SK-N-SH (cell line): ENCODE data around the gene CHCHD3. TPM values are rescaled to one million over a fixed set of nuclear protein-coding genes. Genes with fewer than 3 reads are reported as not detected.

Experiments used
- CTCF ChIA-PET: fragments of 300-600, 350-600 bp; formaldehyde crosslinking; extraction: SDS; loops from one replicate; lab custom pipeline; 2021; lab: Yijun Ruan, JAX
- POLR2A ChIA-PET: fragments of 350-600 bp; sonication (Branson Sonifier 250); formaldehyde crosslinking; extraction: SDS; loops from one replicate; lab custom pipeline; 2020; ENCODE audit warnings: antibody characterized with exemption, inconsistent platforms; lab: Yijun Ruan, JAX
- DNase-seq: peaks from one replicate; pipeline ENCODE4 v3.0.0; 2012
- H2AFZ ChIP-seq: fragments of 200-600 bp; sonication (generic); 2 replicates; pipeline ENCODE4 v1.8.1; 2016; ENCODE audit warnings: antibody characterized with exemption, mild to moderate bottlenecking, low read depth
- H3F3A ChIP-seq: fragments of 200-600 bp; sonication (generic); replicated peaks from 2 replicates; pipeline ENCODE3; 2016; ENCODE audit warnings: antibody characterized with exemption, mild to moderate bottlenecking; ENCODE audit not compliant: insufficient read depth
- H3K27ac ChIP-seq, 2 experiments: fragments of 200-500 bp in 1 of 2; fragments of 200-600 bp in 1 of 2; sonication (Bioruptor generic) in 1 of 2; sonication (generic), shearing (Covaris generic) in 1 of 2; 2 replicates each; pipeline versions ENCODE4 v1.5.1 to v1.6.1; 2014 to 2016; ENCODE audit warnings: low read depth in 2 of 2, inconsistent platforms in 1 of 2, low read length in 1 of 2, mild to moderate bottlenecking in 1 of 2, mixed read lengths in 1 of 2
- H3K27me3 ChIP-seq: fragments of 200-600 bp; sonication (generic), shearing (Covaris generic); 2 replicates; pipeline ENCODE4 v1.6.1; 2016; ENCODE audit warnings: mixed run types; ENCODE audit not compliant: insufficient read depth
- H3K36me3 ChIP-seq, 2 experiments: fragments of 200-500 bp in 1 of 2; fragments of 200-600 bp in 1 of 2; sonication (Bioruptor generic) in 1 of 2; sonication (generic) in 1 of 2; replicated peaks in 1 of 2; 2 replicates each; pipeline versions ENCODE3 to v1.5.1; 2014 to 2016; ENCODE audit warnings: low read length in 1 of 2, mild to moderate bottlenecking in 1 of 2; ENCODE audit not compliant: insufficient read depth in 2 of 2, control insufficient read depth in 1 of 2
- H3K4me1 ChIP-seq, 2 experiments: fragments of 200-500 bp in 1 of 2; fragments of 200-600 bp in 1 of 2; sonication (Bioruptor generic) in 1 of 2; sonication (generic), shearing (Covaris generic) in 1 of 2; 2 replicates each; pipeline versions ENCODE4 v1.5.1 to v1.6.1; 2014 to 2016; ENCODE audit warnings: low read depth in 1 of 2, low read length in 1 of 2, mixed run types in 1 of 2; ENCODE audit not compliant: insufficient read depth in 2 of 2, control insufficient read depth in 1 of 2
- H3K4me2 ChIP-seq: fragments of 200-600 bp; sonication (generic), shearing (Covaris generic); 2 replicates; pipeline ENCODE4 v1.6.1; 2017; ENCODE audit warnings: mixed run types
- H3K4me3 ChIP-seq, 2 experiments: fragments of 200-500 bp in 1 of 2; fragments of 200-600 bp in 1 of 2; sonication (Bioruptor generic) in 1 of 2; sonication (generic), shearing (Covaris generic) in 1 of 2; 2 replicates each; pipeline versions ENCODE4 v1.5.1 to v1.8.1; 2014 to 2016; ENCODE audit warnings: low read depth in 2 of 2, inconsistent platforms in 1 of 2, low read length in 1 of 2, mild to moderate bottlenecking in 1 of 2, mixed read lengths in 1 of 2, moderate library complexity in 1 of 2
- H3K79me2 ChIP-seq: fragments of 200-600 bp; sonication (generic); 2 replicates; pipeline ENCODE4 v1.8.1; 2017; ENCODE audit warnings: mild to moderate bottlenecking; ENCODE audit not compliant: insufficient read depth
- H3K9ac ChIP-seq: fragments of 200-600 bp; sonication (generic); 2 replicates; pipeline ENCODE4 v1.6.1; 2017; ENCODE audit warnings: mixed run types
- H3K9me2 ChIP-seq: fragments of 200-600 bp; sonication (generic); 2 replicates; pipeline ENCODE4 v1.6.1; 2017; ENCODE audit warnings: mixed run types
- H3K9me3 ChIP-seq: fragments of 200-600 bp; sonication (generic); 2 replicates; pipeline ENCODE4 v1.6.1; 2017; ENCODE audit warnings: mixed run types, mild to moderate bottlenecking, moderate library complexity
- H4K20me1 ChIP-seq: fragments of 200-600 bp; sonication (generic); 2 replicates; pipeline ENCODE4 v1.6.1; 2017; ENCODE audit warnings: mild to moderate bottlenecking, mixed run types; ENCODE audit not compliant: insufficient read depth
- EP300 ChIP-seq, 2 experiments: IDR thresholded peaks; 2 replicates each; pipeline versions ENCODE4 v1.4.0 to v1.6.1; 2012; ENCODE audit warnings: borderline replicate concordance in 1 of 2, low read depth in 1 of 2, low read length in 1 of 2
- EZH2phosphoT487 ChIP-seq: fragments of 200-600 bp; sonication (generic); IDR thresholded peaks from 2 replicates; pipeline ENCODE4 v1.6.1; 2017; ENCODE audit warnings: low read depth, mixed run types, mild to moderate bottlenecking, antibody characterized with exemption, moderate library complexity, borderline replicate concordance
- MAX ChIP-seq: IDR thresholded peaks from 2 replicates; pipeline ENCODE4 v1.4.0; 2012; ENCODE audit warnings: low read depth
- MXI1 ChIP-seq: IDR thresholded peaks from 2 replicates; pipeline ENCODE4 v1.6.1; 2012; ENCODE audit warnings: mild to moderate bottlenecking, low read depth, low read length, improper control_type of control experiment
- RAD21 ChIP-seq: IDR thresholded peaks from 2 replicates; pipeline ENCODE4 v1.6.1; 2012; ENCODE audit warnings: mild to moderate bottlenecking, low read length
- RCOR1 ChIP-seq: fragments of 150-350 bp; IDR thresholded peaks from 2 replicates; pipeline ENCODE4 v1.6.1; 2017; ENCODE audit warnings: antibody characterized with exemption, low read length
- REST ChIP-seq: IDR thresholded peaks from 2 replicates; pipeline ENCODE4 v1.6.1; 2012; ENCODE audit warnings: mild to moderate bottlenecking, low read depth, low read length, moderate library complexity
- RFX5 ChIP-seq: IDR thresholded peaks from 2 replicates; pipeline ENCODE4 v1.6.1; 2012; ENCODE audit warnings: mild to moderate bottlenecking, improper control_type of control experiment, low read length
- SMC3 ChIP-seq: IDR thresholded peaks from 2 replicates; pipeline ENCODE4 v1.6.1; 2012; ENCODE audit warnings: low read depth, low read length, improper control_type of control experiment
- TCF12 ChIP-seq: IDR thresholded peaks from 2 replicates; pipeline ENCODE4 v1.4.0; 2012
- TEAD4 ChIP-seq: IDR thresholded peaks from 2 replicates; pipeline ENCODE4 v1.4.0; 2012; ENCODE audit warnings: mild to moderate bottlenecking, borderline replicate concordance; ENCODE audit not compliant: insufficient read depth
- USF1 ChIP-seq: IDR thresholded peaks from 2 replicates; pipeline ENCODE4 v1.4.0; 2012; ENCODE audit warnings: low read depth, borderline replicate concordance
- USF2 ChIP-seq: fragments of 150-350 bp; IDR thresholded peaks from 2 replicates; pipeline ENCODE4 v1.6.1; 2017; ENCODE audit warnings: antibody characterized with exemption, low read length, low read depth, borderline replicate concordance
- YY1 ChIP-seq: IDR thresholded peaks from 2 replicates; pipeline ENCODE4 v1.4.0; 2012; ENCODE audit warnings: low read depth, mild to moderate bottlenecking
- WGBS: methylation state at CpG from one replicate; pipeline ENCODE4 v1.1.6; 2017; ENCODE audit warnings: low lambda C conversion rate; 5-methylcytosine and 5-hydroxymethylcytosine counted together
- polyA plus RNA-seq, 3 experiments: library from polyadenylated mRNA; depleted of rRNA; stranded (reverse); fragments of >200 nt; gene quantifications; 2 replicates each; pipeline ENCODE4 v1.2.3, GENCODE V29; 2012
- TF ChIP-seq, protein P1 (sequence below): fragments of 200-600 bp; sonication (generic); IDR thresholded peaks from 2 replicates; pipeline ENCODE4 v1.6.1; 2017; ENCODE audit warnings: antibody characterized with exemption, mild to moderate bottlenecking, moderate library complexity
- TF ChIP-seq, protein P2 (sequence below): IDR thresholded peaks from 2 replicates; pipeline ENCODE4; 2012

The CHCHD3 gene
- polyA plus RNA-seq, 1 of the 3 experiments (the other 2 are of a cell fraction): 97.1 TPM

GRCh38 chr7:132993377-132994013, 88.4 kb downstream of the CHCHD3 start:
- Histone ChIP-seq H3K36me3 (peaks cover 0 to 3% of the 10 kb centered on the region in 2 experiments), H3K4me3 (no peak overlapping the region), H3K9ac (no peak overlapping the region), H4K20me1 (peaks cover 10% of the 10 kb centered on the region; the same call in 1 of the 2 replicates), H3K9me2 (no peaks in the 10 kb centered on the region; the same call in 1 of the 2 replicates), H3K27me3 (no peaks in the 10 kb centered on the region), H3K4me1 (peaks cover 0 to 18% of the 10 kb centered on the region in 2 experiments; a peak in 3 of 4 replicates), H3K27ac (no peak overlapping the region), H3F3A (no peaks in the 10 kb centered on the region), H3K4me2 (no peak overlapping the region), H3K9me3 (no peaks in the 10 kb centered on the region), H3K79me2 (peaks cover 87% of the 10 kb centered on the region), H2AFZ (no peak overlapping the region)
- CTCF ChIA-PET: interaction anchor here (1.2 to 1.9 kb wide), 3 partner anchors 12 to 57 kb away, joined by 3 to 5 read pairs (median 4); no protein-coding TSS in a partner anchor
- 92% methylated on average over 5 of the region's 5 CpGs for WGBS
- TF ChIP-seq MAX (no peak), EZH2phosphoT487 (no peak), YY1 (no peak), RCOR1 (no peak), USF2 (no peak), REST (no peak), SMC3 (no peak), RFX5 (no peak), MXI1 (no peak), RAD21 (no peak), USF1 (no peak), TCF12 (no peak), EP300 (IDR thresholded peaks at IDR 0.05; ENCODE audit: borderline replicate concordance in 1 of 2, low read depth in 1 of 2, low read length in 1 of 2) (no peak), TEAD4 (no peak)
- TF ChIP-seq, protein P1, sequence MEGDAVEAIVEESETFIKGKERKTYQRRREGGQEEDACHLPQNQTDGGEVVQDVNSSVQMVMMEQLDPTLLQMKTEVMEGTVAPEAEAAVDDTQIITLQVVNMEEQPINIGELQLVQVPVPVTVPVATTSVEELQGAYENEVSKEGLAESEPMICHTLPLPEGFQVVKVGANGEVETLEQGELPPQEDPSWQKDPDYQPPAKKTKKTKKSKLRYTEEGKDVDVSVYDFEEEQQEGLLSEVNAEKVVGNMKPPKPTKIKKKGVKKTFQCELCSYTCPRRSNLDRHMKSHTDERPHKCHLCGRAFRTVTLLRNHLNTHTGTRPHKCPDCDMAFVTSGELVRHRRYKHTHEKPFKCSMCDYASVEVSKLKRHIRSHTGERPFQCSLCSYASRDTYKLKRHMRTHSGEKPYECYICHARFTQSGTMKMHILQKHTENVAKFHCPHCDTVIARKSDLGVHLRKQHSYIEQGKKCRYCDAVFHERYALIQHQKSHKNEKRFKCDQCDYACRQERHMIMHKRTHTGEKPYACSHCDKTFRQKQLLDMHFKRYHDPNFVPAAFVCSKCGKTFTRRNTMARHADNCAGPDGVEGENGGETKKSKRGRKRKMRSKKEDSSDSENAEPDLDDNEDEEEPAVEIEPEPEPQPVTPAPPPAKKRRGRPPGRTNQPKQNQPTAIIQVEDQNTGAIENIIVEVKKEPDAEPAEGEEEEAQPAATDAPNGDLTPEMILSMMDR: no peak
- TF ChIP-seq, protein P2, sequence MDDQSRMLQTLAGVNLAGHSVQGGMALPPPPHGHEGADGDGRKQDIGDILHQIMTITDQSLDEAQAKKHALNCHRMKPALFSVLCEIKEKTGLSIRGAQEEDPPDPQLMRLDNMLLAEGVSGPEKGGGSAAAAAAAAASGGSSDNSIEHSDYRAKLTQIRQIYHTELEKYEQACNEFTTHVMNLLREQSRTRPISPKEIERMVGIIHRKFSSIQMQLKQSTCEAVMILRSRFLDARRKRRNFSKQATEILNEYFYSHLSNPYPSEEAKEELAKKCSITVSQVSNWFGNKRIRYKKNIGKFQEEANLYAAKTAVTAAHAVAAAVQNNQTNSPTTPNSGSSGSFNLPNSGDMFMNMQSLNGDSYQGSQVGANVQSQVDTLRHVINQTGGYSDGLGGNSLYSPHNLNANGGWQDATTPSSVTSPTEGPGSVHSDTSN: no peak
- no peak for DNase-seq
- POLR2A ChIA-PET: no interaction called here
